Parathyroid adenoma (tissue), 2 donors: ENCODE measurements around the gene LYPLA2.

Experiments used
- H2AFZ ChIP-seq: fragments of 300-600 bp; sonication (generic); one replicate; pipeline ENCODE4 v1.7.0; 2017; ENCODE audit warnings: antibody characterized with exemption, mild to moderate bottlenecking
- H3K27ac ChIP-seq: fragments of 300-600 bp; sonication (generic); one replicate; pipeline ENCODE4 v1.7.0; 2017
- H3K27me3 ChIP-seq: fragments of 300-600 bp; sonication (generic); one replicate; pipeline ENCODE4 v1.7.0; 2017; ENCODE audit warnings: low read length; ENCODE audit not compliant: control insufficient read depth, insufficient read depth
- H3K36me3 ChIP-seq: fragments of 300-600 bp; sonication (generic); one replicate; pipeline ENCODE4 v1.7.0; 2017; ENCODE audit warnings: low read length; ENCODE audit not compliant: control insufficient read depth, insufficient read depth
- H3K4me1 ChIP-seq: fragments of 300-600 bp; sonication (generic); one replicate; pipeline ENCODE4 v1.7.0; 2017; ENCODE audit warnings: control low read depth
- H3K4me2 ChIP-seq: fragments of 300-600 bp; sonication (generic); one replicate; pipeline ENCODE4 v1.7.0; 2017; ENCODE audit warnings: low read length
- H3K4me3 ChIP-seq: fragments of 300-600 bp; sonication (generic); one replicate; pipeline ENCODE4 v1.7.0; 2017; ENCODE audit warnings: low read depth, low read length
- H3K79me2 ChIP-seq: fragments of 300-600 bp; sonication (generic); one replicate; pipeline ENCODE4 v1.7.0; 2017; ENCODE audit warnings: control low read depth
- H3K9ac ChIP-seq: fragments of 300-600 bp; sonication (generic); one replicate; pipeline ENCODE4 v1.7.0; 2017; ENCODE audit warnings: mild to moderate bottlenecking
- H3K9me3 ChIP-seq: fragments of 300-600 bp; sonication (generic); one replicate; pipeline ENCODE4 v1.7.0; 2017; ENCODE audit warnings: low read length; ENCODE audit not compliant: control insufficient read depth
- CTCF ChIP-seq: fragments of 300-600 bp; sonication (generic); IDR thresholded peaks from one replicate; pipeline ENCODE4 v1.7.0; 2017; ENCODE audit warnings: antibody characterized with exemption, mild to moderate bottlenecking
- donor health status: primary hyperparathyroidism.

LYPLA2 gene

GRCh38 chr1:23745515-23745914 lies 45.4 kb upstream of the LYPLA2 start:
- H3K36me3 ChIP-seq, result no peaks in the 10 kb centered on the region
- peaks cover 18% of the 10 kb centered on the region for H3K4me1 ChIP-seq
- no peak overlapping the region for H3K9ac ChIP-seq
- TF ChIP-seq CTCF, result peak; percentile 13
- H3K4me3 ChIP-seq, result peak overlapping the region; percentile 76
- no peaks in the 10 kb centered on the region for H3K9me3 ChIP-seq
- H3K79me2 ChIP-seq, result peaks cover 11% of the 10 kb centered on the region
- H3K4me2 ChIP-seq, result peak overlapping the region; percentile 92
- H3K27me3 ChIP-seq, result no peaks in the 10 kb centered on the region
- no peak overlapping the region for H2AFZ ChIP-seq
- no peak overlapping the region for H3K27ac ChIP-seq

GRCh38 chr1:23748016-23748415 lies 42.9 kb upstream of the LYPLA2 start:
- no peak overlapping the region for H3K9ac ChIP-seq
- H3K4me1 ChIP-seq, result peaks cover 11% of the 10 kb centered on the region
- peak overlapping the region; percentile 24 for H3K4me2 ChIP-seq
- H3K27me3 ChIP-seq, result no peaks in the 10 kb centered on the region
- no peak overlapping the region for H3K27ac ChIP-seq
- TF ChIP-seq CTCF, result no peak
- no peak overlapping the region for H2AFZ ChIP-seq
- no peak overlapping the region for H3K4me3 ChIP-seq
- no peaks in the 10 kb centered on the region for H3K36me3 ChIP-seq
- no peaks in the 10 kb centered on the region for H3K9me3 ChIP-seq
- peaks cover 16% of the 10 kb centered on the region for H3K79me2 ChIP-seq

GRCh38 chr1:23751050-23751814 lies 39.7 kb upstream of the LYPLA2 start:
- Histone ChIP-seq H3K79me2 (peaks cover 18% of the 10 kb centered on the region), H3K4me1 (peaks cover 9% of the 10 kb centered on the region), H3K4me2 (no peak overlapping the region), H3K36me3 (no peaks in the 10 kb centered on the region), H3K9ac (no peak overlapping the region), H3K9me3 (no peaks in the 10 kb centered on the region), H3K27me3 (no peaks in the 10 kb centered on the region), H2AFZ (no peak overlapping the region), H3K27ac (no peak overlapping the region), H3K4me3 (no peak overlapping the region)
- TF ChIP-seq CTCF, result peak; percentile 55

- H3K27ac ChIP-seq, result no peak overlapping the region
- H3K9ac ChIP-seq, result no peak overlapping the region
- no peak overlapping the region for H3K4me3 ChIP-seq
- H2AFZ ChIP-seq, result no peak overlapping the region
- no peak for TF ChIP-seq CTCF
- H3K27me3 ChIP-seq, result no peaks in the 10 kb centered on the region
- no peaks in the 10 kb centered on the region for H3K36me3 ChIP-seq
- H3K79me2 ChIP-seq, result peaks cover 18% of the 10 kb centered on the region
- no peak overlapping the region for H3K4me2 ChIP-seq
- no peaks in the 10 kb centered on the region for H3K9me3 ChIP-seq
- peaks cover 9% of the 10 kb centered on the region for H3K4me1 ChIP-seq
Measured at GRCh38 chr1:23751815-23752200, 39.1 kb upstream of the LYPLA2 start.

- H3K79me2 ChIP-seq, result peaks cover 13% of the 10 kb centered on the region
- H3K9me3 ChIP-seq, result no peaks in the 10 kb centered on the region
- TF ChIP-seq CTCF, result no peak
- no peak overlapping the region for H3K27ac ChIP-seq
- no peak overlapping the region for H3K4me2 ChIP-seq
- peaks cover 2% of the 10 kb centered on the region for H3K4me1 ChIP-seq
- no peak overlapping the region for H2AFZ ChIP-seq
- H3K4me3 ChIP-seq, result no peak overlapping the region
- no peaks in the 10 kb centered on the region for H3K36me3 ChIP-seq
- H3K27me3 ChIP-seq, result no peaks in the 10 kb centered on the region
- H3K9ac ChIP-seq, result no peak overlapping the region
Measured at GRCh38 chr1:23752909-23753308, 38.0 kb upstream of the LYPLA2 start.
